GM19467 (cell line): Measurements from ENCODE around the gene RBBP7.

ENCODE experiments used
- ATAC-seq: cut with Tn5 transposase; IDR thresholded peaks from one replicate; pipeline ENCODE4 v1.9.1; 2021; ENCODE audit warnings: mild to moderate bottlenecking, moderate library complexity; ENCODE audit not compliant: unreplicated experiment

RBBP7 gene

GRCh38 chrX:16870095-16870861 is at the start of gene RBBP7:
Gene RBBP7 (minus strand): TSS chrX:16870362. CDS start chrX:16870053, 309 bp downstream.
- ATAC-seq, result peak; percentile 90

- no peak for ATAC-seq
Observed at GRCh38 chrX:16918979-16919378, 48.8 kb upstream of the RBBP7 start.

GRCh38 chrX:16917120-16917519 is 47.0 kb upstream of the RBBP7 start:
- no peak for ATAC-seq

GRCh38 chrX:16916561-16916960 is 46.4 kb upstream of the RBBP7 start:
- ATAC-seq, result no peak

- no peak for ATAC-seq
Observed at GRCh38 chrX:16914058-16914457, 43.9 kb upstream of the RBBP7 start.

- no peak for ATAC-seq
Observed at GRCh38 chrX:16910376-16910775, 40.2 kb upstream of the RBBP7 start.

- no peak for ATAC-seq
Observed at GRCh38 chrX:16903274-16904022, 33.3 kb upstream of the RBBP7 start.

- no peak for ATAC-seq
Observed at GRCh38 chrX:16897445-16897844, 27.3 kb upstream of the RBBP7 start.

GRCh38 chrX:16892504-16893362 is 22.6 kb upstream of the RBBP7 start:
- peak; percentile 68 for ATAC-seq

GRCh38 chrX:16885628-16886027 is 15.5 kb upstream of the RBBP7 start:
- ATAC-seq, result no peak

GRCh38 chrX:16883487-16883804 is 13.3 kb upstream of the RBBP7 start:
- ATAC-seq, result no peak

GRCh38 chrX:16882702-16883486 is 12.7 kb upstream of the RBBP7 start:
- peak; percentile 64 for ATAC-seq

- no peak for ATAC-seq
Observed at GRCh38 chrX:16882169-16882568, 12.0 kb upstream of the RBBP7 start.

- ATAC-seq, result no peak
Observed at GRCh38 chrX:16876696-16877095, 6.5 kb upstream of the RBBP7 start.

- ATAC-seq, result no peak
Observed at GRCh38 chrX:16874458-16875095, 4.4 kb upstream of the RBBP7 start.

- no peak for ATAC-seq
Observed at GRCh38 chrX:16873106-16873505, 2.9 kb upstream of the RBBP7 start.

GRCh38 chrX:16870862-16871815 is 977 bp upstream of the RBBP7 start:
- no peak for ATAC-seq

GRCh38 chrX:16869393-16870094 is 618 bp downstream of the RBBP7 start:
- peak; percentile 40 for ATAC-seq
